GM18505 (cell line): ENCODE data around the gene MAP4K4.
"Not testable (repeated sequence)": the region's sequence is repeated elsewhere in the genome, so short reads cannot be mapped to it uniquely, and the experiment has no call there.

Experiments
- ATAC-seq: cut with Tn5 transposase; IDR thresholded peaks from one replicate; pipeline ENCODE4 v1.9.1; 2021; ENCODE audit not compliant: unreplicated experiment
- POLR2A ChIP-seq: IDR thresholded peaks from 4 replicates; pipeline ENCODE4 v1.6.1; 2011; ENCODE audit warnings: borderline replicate concordance; ENCODE audit not compliant: insufficient read depth, insufficient read length; ENCODE audit errors: extremely low read depth

The MAP4K4 gene

GRCh38 chr2:101900375-101900774 lies 202.9 kb downstream of the MAP4K4 start:
- ATAC-seq = no peak

GRCh38 chr2:101901241-101901640 lies 203.7 kb downstream of the MAP4K4 start:
- ATAC-seq = no peak

More at GRCh38 chr2:101900375-101900774, 202.9 kb downstream of the MAP4K4 start:
- no peak for TF ChIP-seq POLR2A

GRCh38 chr2:101902169-101902568 lies 204.7 kb downstream of the MAP4K4 start:
- ATAC-seq = no peak
- no peak for TF ChIP-seq POLR2A

More at GRCh38 chr2:101901241-101901640, 203.7 kb downstream of the MAP4K4 start:
- no peak for TF ChIP-seq POLR2A

- no peak for TF ChIP-seq POLR2A
- ATAC-seq = no peak
Observed at GRCh38 chr2:101904916-101905315, 207.4 kb downstream of the MAP4K4 start.

GRCh38 chr2:101905746-101906336 lies 208.3 kb downstream of the MAP4K4 start:
- no peak for ATAC-seq

GRCh38 chr2:101909760-101910159 lies 212.3 kb downstream of the MAP4K4 start:
- ATAC-seq = no peak
- no peak for TF ChIP-seq POLR2A

More at GRCh38 chr2:101905746-101906336, 208.3 kb downstream of the MAP4K4 start:
- TF ChIP-seq POLR2A = no peak

GRCh38 chr2:101912545-101912944 lies 215.0 kb downstream of the MAP4K4 start:
- TF ChIP-seq POLR2A = no peak
- peak; percentile 97 for ATAC-seq

GRCh38 chr2:101921319-101921952 lies 223.9 kb downstream of the MAP4K4 start:
- no peak for TF ChIP-seq POLR2A
- ATAC-seq = peak; percentile 62

GRCh38 chr2:101921953-101922325 lies 224.4 kb downstream of the MAP4K4 start:
- no peak for ATAC-seq
- no peak for TF ChIP-seq POLR2A

- not testable (repeated sequence) for ATAC-seq
Observed at GRCh38 chr2:101924311-101924710, 226.8 kb downstream of the MAP4K4 start.

GRCh38 chr2:101930019-101930418 lies 232.5 kb downstream of the MAP4K4 start:
- TF ChIP-seq POLR2A = no peak
- no peak for ATAC-seq

- no peak for TF ChIP-seq POLR2A
- no peak for ATAC-seq
Observed at GRCh38 chr2:101930847-101931246, 233.3 kb downstream of the MAP4K4 start.

GRCh38 chr2:101931402-101931801 lies 233.9 kb downstream of the MAP4K4 start:
- no peak for TF ChIP-seq POLR2A
- no peak for ATAC-seq

- not testable (repeated sequence) for ATAC-seq
Observed at GRCh38 chr2:101935764-101936163, 238.3 kb downstream of the MAP4K4 start.
